CD4-positive, alpha-beta T cell treated with Interleukin-10 for 1 hour (primary cell): ENCODE measurements around the gene S1PR4.
"Not testable (repeated sequence)": the region's sequence is repeated elsewhere in the genome, so short reads cannot be mapped to it uniquely, and the experiment has no call there.

ENCODE experiments used
- DNase-seq: peaks from one replicate; pipeline ENCODE4 v3.0.0-alpha.2; 2020

S1PR4 gene

GRCh38 chr19:3196064-3196932 is 17.7 kb downstream of the S1PR4 start:
- DNase-seq = no peak

GRCh38 chr19:3196933-3197205 is 18.3 kb downstream of the S1PR4 start:
- no peak for DNase-seq

GRCh38 chr19:3198901-3199700 is 20.5 kb downstream of the S1PR4 start:
- DNase-seq = no peak

- no peak for DNase-seq
Measured at GRCh38 chr19:3201072-3201700, 22.6 kb downstream of the S1PR4 start.

- DNase-seq = no peak
Measured at GRCh38 chr19:3201911-3202310, 23.3 kb downstream of the S1PR4 start.

GRCh38 chr19:3202346-3202745 is 23.8 kb downstream of the S1PR4 start:
- DNase-seq = no peak

- not testable (repeated sequence) for DNase-seq
Measured at GRCh38 chr19:3202895-3203294, 24.3 kb downstream of the S1PR4 start.

GRCh38 chr19:3203805-3204645 is 25.5 kb downstream of the S1PR4 start:
- no peak for DNase-seq

- DNase-seq = no peak
Measured at GRCh38 chr19:3204646-3205275, 26.2 kb downstream of the S1PR4 start.

GRCh38 chr19:3206216-3206953 is 27.8 kb downstream of the S1PR4 start:
- no peak for DNase-seq

- no peak for DNase-seq
Measured at GRCh38 chr19:3207461-3208242, 29.1 kb downstream of the S1PR4 start.

GRCh38 chr19:3208317-3209207 is 30.0 kb downstream of the S1PR4 start:
- no peak for DNase-seq

GRCh38 chr19:3210347-3211017 is 31.9 kb downstream of the S1PR4 start:
- peak; percentile 61 for DNase-seq

- DNase-seq = no peak
Measured at GRCh38 chr19:3211191-3211590, 32.6 kb downstream of the S1PR4 start.

GRCh38 chr19:3213159-3213558 is 34.6 kb downstream of the S1PR4 start:
- no peak for DNase-seq

GRCh38 chr19:3216874-3217273 is 38.3 kb downstream of the S1PR4 start:
- no peak for DNase-seq

- no peak for DNase-seq
Measured at GRCh38 chr19:3220576-3220975, 42.0 kb downstream of the S1PR4 start.

GRCh38 chr19:3221576-3221975 is 43.0 kb downstream of the S1PR4 start:
- not testable (repeated sequence) for DNase-seq

GRCh38 chr19:3222709-3223108 is 44.1 kb downstream of the S1PR4 start:
- no peak for DNase-seq
